T-helper 22 cell (primary cell): Measurements from ENCODE around the gene BRD8.
"Not testable (repeated sequence)": the region's sequence is repeated elsewhere in the genome, so short reads cannot be mapped to it uniquely, and the experiment has no call there.

ENCODE experiments used
- DNase-seq: peaks from one replicate; pipeline ENCODE4 v3.0.0-alpha.2; 2020; ENCODE audit warnings: low read depth

BRD8 gene, protein sequence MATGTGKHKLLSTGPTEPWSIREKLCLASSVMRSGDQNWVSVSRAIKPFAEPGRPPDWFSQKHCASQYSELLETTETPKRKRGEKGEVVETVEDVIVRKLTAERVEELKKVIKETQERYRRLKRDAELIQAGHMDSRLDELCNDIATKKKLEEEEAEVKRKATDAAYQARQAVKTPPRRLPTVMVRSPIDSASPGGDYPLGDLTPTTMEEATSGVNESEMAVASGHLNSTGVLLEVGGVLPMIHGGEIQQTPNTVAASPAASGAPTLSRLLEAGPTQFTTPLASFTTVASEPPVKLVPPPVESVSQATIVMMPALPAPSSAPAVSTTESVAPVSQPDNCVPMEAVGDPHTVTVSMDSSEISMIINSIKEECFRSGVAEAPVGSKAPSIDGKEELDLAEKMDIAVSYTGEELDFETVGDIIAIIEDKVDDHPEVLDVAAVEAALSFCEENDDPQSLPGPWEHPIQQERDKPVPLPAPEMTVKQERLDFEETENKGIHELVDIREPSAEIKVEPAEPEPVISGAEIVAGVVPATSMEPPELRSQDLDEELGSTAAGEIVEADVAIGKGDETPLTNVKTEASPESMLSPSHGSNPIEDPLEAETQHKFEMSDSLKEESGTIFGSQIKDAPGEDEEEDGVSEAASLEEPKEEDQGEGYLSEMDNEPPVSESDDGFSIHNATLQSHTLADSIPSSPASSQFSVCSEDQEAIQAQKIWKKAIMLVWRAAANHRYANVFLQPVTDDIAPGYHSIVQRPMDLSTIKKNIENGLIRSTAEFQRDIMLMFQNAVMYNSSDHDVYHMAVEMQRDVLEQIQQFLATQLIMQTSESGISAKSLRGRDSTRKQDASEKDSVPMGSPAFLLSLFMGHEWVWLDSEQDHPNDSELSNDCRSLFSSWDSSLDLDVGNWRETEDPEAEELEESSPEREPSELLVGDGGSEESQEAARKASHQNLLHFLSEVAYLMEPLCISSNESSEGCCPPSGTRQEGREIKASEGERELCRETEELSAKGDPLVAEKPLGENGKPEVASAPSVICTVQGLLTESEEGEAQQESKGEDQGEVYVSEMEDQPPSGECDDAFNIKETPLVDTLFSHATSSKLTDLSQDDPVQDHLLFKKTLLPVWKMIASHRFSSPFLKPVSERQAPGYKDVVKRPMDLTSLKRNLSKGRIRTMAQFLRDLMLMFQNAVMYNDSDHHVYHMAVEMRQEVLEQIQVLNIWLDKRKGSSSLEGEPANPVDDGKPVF

DNA sequence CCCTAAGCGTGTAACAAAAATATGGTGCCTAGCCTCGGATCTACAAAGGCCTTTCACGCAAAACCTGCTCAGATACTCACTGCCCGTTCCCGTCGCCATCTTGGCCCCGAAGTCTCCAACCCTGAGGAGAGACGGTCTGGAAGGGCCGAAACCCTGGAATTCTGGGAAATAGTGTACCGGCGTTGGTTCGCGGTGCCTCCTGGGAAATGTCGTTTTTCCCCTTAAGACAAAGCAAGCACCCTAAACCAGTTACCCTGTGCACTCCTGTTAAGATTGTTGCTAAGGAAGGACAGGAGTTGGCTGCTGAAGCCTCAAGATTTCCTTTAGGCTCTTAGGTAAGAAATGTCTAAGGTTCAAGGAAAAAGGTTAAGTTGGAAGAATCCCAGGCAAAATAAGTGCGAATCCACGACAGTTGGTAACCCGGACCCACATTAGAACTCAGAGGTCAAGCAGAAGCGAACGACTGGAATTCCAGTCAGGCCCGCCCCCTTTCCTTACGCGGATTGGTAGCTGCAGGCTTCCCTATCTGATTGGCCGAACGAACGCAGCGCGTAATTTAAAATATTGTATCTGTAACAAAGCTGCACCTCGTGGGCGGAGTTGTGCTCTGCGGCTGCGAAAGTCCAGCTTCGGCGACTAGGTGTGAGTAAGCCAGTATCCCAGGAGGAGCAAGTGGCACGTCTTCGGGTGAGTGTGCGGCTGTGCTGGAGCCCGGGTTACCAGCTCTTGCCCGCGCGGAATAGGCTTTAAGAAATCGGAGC is at the start of gene BRD8, which contains the start of gene KIF20A:
Gene BRD8 (minus strand): TSS at position 115 of the 761 bp plus-strand sequence. CDS start 16 bp downstream, at position 99.
Gene KIF20A (plus strand): TSS at position 597 of the 761 bp plus-strand sequence. CDS start 569 bp downstream, outside the sequence.
- DNase-seq = peak; percentile 81

DNA sequence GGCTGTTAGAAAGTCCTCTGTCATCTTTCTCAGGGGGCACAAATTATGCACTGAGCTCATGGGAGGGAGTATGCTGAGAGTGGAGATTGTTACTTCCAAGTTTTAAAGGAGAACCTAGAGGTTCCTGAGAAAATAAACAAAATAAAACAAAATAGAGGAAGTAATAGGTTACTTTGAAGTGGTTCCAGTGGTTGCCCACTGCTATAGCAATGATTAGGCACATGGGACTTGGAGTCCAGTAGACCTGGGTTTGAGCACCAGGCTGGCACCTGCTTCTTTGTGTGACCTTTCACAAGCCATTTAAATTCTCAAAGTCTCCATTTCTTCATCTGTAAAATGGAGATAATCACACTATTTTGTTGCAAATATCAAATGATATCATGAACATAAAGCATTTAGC is 48.5 kb upstream of the BRD8 start:
- DNase-seq = no peak

DNA sequence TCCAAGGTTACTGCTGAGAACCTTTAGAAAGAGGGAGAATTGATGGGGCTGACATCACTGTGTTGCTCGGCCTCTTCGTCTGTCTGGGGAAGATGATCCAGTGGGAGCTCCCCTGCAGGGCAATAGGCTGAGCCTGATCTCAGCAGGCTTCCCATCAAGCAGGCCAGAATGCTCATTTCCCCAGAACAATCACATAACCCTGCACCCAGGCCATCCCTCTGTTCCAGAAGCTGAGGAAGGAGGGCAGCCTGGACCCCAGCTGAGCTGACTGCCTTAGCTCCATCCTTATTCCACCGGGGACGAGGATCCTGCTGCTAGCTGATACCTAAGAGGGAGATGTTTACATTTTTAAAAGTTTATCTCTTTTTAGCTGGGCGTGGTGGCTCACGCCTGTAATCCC is 46.3 kb upstream of the BRD8 start:
- DNase-seq = no peak

DNA sequence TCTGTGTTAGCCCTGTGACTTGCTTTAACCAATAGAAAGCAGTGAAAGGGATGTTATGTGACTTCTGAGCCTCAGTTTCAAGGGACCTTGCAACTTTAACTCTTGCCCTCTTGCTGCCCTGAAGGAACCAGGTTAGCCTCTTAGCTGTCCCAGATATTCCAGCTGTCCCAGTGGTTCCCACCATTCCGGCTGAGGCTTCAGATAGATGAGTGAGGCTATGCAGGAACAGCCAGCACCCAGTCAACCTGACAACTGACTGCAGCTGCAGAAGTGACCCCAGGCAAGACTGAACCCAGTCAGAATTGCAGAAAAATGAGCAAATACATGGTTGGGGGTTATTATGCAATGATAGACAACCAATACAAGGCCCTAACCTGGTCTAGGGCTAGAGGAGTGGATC is 45.1 kb upstream of the BRD8 start:
- DNase-seq = no peak

DNA sequence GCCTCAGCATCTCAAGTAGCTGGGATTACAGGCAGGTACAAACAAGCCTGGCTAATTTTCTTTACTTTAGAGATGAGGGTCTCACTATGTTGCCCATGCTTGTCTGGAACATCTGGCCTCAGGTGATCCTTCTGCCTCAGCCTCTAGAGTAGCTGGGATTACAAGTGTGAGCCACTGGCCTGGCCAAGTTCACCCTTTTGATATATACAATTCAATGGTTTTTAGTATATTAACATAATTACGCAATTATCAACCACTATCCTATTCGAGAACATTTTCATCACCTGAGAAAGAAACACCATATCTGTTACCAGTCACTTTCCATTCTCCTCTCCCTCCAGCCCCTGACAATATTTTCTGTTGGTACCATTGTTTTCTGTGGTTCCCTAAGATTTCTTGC is 38.4 kb upstream of the BRD8 start:
- DNase-seq = no peak

DNA sequence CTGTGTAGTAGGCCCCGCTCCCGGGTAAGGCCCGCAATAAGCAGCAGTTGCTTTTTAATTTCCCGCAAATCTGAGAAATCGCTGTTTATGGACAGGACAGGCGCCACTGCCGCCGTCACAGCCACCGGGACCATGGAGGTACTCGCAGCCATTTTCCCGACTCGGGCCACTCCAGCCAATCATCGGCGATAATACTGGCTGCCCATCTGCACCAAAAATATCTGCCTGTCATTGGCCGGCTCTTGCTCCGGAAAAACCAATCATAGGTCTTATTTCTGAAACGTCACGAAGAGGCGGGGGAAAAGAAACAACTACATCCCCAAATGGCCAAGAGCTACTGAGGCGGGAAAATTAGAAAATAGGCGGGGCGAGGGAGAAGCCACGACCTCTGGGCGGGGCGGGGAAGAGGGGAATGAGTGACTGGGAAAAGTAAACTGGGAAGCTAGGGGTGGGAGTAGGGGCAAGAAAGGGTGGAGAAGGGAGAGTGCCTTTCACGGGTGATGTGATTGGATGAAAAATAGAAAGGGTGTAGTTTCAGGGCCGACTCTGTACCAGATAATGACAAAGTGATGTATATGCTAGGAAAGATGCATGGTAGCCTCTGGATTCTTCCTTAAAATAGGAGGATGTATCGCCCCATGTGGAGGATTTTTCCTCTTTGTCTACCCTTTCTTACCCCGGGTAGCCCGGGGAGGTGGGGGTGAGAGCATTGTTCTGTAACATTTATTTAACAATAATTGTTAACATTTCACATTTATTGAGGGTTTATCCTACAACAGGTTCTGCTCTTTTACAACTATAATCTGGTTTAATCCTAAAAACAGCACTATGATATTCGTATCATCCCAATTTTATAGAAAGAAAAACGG is 35.0 kb upstream of the BRD8 start, which contains the start of gene CDC23:
Gene CDC23 (minus strand): TSS at position 163 of the 869 bp plus-strand sequence. CDS start 11 bp downstream, at position 152.
- peak; percentile 87 for DNase-seq

DNA sequence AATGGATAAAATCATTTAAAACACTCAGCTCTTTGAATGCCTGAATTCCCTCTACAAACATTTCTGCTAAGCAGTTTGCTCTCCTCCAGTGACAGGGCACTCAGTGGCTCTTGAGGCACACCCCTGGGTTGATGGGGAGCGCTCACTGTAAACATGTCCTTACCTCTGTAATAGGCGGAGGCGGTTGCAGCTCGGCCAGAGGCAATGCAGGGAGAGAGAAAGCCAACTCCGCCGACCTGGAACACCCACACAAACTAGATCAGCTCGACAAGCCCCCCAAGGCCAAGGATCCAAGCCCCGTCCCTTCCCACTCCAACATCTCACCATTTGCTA is 34.4 kb upstream of the BRD8 start:
- peak; percentile 3 for DNase-seq

DNA sequence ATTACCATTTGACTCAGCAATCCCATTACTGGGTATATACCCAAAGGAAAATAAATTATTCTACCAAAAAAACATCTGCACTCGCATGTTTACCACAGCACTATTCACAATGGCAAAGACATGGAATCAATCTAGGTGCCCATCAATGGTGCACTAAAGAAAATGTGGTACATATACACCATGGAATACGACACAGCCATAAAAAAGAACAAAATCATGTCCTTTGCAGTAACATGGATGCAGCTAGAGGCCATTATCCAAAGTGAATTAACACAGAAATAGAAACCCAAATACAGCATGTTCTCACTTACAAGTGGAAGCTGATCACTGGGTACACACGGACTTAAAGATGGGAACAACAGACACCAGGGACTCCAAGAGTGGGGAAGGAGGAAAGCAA is 32.6 kb upstream of the BRD8 start:
- DNase-seq = no peak

DNA sequence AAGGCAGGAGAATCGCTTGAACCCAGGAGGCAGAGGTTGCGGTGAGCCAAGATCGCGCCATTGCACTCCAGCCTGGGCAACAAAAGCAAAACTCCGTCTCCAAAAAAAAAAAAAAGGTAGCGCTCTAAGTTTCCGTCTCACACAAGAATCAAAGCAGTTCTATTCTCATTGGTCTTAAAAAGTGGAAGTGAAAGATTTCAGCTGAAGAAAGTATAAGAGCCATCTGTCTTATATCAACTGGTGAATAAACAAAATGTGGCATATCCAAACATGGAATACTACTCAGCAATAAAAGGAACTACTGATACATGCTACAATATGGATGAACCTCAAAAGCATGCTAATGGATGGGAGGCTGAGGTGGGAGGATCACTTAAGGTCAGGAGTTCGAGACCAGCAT is 15.4 kb upstream of the BRD8 start:
- not testable (repeated sequence) for DNase-seq

DNA sequence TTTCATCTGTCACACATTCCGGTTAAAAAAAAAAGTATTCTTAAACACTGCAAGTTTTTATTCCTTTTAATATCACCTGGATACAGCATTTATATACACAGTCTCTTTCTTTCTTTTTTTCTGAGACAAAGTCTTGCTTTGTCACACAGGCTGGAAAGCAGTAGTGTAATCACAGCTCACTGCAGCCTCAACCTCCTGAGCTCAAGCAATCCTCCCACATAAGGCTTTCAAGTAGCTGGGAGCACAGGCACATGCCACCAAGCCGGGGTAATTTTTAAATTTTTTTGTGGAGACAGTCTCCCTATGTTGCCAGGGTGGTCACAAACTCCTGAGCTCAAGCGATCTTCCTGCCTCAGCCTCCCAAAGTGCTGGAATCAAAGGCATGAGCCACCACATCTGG is 14.4 kb upstream of the BRD8 start:
- no peak for DNase-seq

DNA sequence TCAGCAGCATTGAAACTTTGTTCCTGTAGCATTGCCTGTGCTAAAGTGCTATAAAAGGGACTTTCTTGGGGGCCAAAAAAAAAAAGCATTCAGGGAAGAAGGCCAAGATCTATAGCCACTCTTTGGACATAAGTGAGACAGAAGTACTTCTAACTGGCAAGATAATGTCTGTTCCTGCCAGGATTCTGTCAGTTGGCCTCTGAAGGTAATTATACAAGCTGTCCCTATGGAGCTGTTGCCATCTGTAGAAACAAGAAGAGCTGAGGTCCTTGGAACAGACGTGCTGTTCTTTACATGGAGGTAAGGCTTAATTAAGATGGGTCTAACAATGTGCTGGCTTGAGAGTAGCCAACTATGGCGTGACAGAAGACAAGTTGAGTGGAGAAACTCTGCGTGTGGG is 10.2 kb upstream of the BRD8 start:
- no peak for DNase-seq

DNA sequence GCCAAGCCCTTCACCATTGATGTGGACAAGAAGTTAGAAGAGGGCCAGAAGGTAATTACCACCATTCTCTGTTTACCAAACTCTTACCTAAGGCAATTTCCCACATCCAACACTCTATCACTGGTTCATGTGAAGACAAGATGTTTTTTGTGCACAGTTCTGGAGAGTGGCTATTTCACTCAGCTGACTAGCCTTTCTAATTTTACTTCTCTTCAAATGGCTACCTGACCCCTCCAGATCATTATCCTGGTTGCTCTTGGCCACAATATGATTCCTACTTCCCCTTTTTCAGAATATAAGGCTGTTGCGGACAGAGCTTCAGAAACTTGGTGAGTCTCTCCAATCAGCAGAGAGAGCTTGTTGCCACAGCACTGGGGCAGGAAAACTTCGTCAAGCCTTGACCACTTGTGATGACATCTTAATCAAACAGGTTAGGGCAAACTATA is 7.6 kb upstream of the BRD8 start:
- DNase-seq = no peak

DNA sequence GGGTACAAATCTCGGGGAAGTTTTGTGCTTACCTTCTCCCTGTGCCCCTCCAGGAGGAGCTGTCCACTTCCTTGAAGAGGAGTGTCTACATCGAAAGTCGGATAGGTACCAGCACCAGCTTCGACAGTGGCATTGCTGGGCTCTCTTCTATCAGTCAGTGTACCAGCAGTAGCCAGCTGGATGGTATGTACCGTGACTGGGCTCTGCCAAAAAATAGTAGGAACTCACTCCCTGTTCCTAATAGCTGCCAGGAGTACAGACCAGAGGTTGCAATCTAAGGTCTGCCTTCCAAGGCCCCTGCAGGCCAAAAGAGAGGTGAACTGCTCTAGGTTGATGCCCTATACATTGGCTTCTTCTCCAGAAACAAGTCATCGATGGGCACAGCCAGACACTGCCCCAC is 4.4 kb upstream of the BRD8 start:
- no peak for DNase-seq

DNA sequence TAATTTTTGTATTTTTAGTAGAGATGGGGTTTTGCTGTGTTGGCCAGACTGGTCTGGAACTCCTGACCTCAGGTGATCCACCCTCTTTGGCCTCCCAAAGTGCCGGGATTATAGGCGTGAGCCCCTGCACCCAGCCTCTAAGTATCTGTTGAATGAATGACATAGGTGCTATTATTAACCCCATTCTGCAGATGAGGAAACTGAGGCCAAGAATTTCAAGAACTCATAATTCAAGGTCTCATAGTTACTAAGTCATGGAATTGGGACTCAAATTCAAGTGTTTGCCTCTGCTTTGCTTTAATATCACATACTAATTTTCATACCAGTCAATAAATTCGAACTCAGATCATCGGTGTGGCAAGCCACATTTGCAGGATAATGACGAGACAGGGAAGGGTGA is 2.4 kb upstream of the BRD8 start:
- no peak for DNase-seq

DNA sequence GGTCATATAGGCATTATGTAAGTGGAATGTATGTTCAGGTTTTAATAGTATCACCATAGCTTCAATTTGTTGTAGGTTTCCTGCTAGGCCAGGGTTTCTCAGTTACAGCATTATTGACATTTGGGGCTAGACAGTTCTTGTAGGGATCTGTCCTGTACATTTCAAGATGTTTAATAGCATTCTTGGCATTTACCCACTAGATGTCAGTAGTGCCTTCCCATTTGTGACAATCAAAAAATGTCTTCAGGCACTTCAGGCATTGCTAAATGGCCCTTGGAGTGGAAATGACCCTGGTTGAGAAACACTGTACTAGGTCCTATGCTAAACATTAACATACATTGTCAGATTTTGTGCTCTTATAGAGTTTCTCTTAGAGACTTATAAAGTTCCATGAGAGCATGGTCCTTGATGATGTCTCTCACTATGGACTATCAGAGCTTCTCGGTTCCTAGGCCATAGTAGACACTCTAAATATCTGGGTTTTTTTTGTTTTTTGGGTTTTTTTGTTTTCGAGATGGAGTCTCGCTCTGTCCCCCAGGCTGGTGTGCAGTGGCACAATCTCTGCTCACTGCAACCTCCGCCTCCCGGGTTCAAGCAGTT is 1.9 kb upstream of the BRD8 start:
- DNase-seq = no peak

DNA sequence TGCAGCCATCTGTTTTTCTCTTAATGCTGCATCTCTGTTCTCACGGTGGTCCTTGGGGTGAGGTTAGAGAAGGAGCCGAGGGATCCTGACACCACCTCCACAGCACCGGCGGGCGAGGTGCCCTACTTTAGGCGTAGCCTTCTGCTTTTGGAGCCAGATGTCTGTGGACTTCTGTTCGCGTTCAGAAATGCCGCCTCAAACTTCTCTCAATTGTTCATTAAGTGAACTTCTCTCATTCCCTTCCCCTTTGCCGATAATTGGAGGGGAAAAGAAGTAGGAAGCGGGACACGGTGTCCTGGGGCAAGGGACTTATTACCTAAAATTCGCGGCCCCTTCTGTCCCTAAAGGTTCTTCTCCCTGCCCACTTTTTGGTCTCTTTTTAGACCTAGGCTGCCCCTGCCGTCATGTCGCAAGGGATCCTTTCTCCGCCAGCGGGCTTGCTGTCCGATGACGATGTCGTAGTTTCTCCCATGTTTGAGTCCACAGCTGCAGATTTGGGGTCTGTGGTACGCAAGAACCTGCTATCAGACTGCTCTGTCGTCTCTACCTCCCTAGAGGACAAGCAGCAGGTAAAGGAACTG is 937 bp upstream of the BRD8 start:
- DNase-seq = no peak

DNA sequence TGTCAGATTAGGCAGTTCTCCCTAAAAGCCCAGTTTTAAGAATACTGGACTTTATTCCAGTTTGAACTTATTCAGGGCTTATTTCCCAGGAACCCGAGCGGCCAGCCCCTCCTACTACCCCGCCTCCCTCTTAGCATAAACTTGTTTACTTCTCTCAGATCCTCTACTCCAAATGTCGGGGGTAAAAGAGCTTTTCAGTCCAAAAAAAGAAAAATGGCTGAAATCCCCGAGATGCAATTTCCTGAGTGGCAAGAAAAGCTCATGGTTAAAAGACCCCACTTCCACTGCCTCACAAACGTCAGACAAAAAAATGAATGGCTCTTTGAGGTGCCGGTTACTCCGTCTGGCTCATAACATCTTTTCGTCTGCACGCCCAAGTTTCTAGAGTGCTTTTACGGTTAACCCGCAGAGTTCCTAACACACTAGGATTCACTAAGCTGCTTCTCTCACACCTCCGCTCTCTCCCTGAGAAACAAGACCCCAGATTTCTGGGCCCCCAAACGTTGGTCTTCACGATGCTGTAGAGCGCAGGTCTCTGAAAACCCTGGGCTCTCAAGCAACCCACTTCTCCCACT is 402 bp downstream of the BRD8 start:
- DNase-seq = no peak

DNA sequence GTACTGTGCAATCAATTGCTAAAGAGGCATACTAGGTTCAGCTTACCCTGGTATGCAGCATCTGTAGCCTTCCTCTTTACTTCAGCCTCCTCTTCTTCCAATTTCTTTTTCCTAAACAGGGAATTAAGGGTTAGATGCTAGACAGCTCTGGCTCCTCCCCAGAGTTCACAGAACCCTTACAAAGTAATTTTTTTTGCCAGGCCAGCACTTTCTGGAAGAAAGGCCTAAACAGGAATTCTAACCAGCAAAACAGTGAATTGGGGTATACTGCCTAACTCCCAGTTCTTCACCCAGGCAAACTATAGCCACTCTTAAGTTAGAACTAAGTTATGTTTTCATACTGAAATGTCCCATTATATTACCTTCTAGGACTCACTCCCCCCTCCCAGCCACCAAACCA is 8.1 kb downstream of the BRD8 start:
- no peak for DNase-seq

DNA sequence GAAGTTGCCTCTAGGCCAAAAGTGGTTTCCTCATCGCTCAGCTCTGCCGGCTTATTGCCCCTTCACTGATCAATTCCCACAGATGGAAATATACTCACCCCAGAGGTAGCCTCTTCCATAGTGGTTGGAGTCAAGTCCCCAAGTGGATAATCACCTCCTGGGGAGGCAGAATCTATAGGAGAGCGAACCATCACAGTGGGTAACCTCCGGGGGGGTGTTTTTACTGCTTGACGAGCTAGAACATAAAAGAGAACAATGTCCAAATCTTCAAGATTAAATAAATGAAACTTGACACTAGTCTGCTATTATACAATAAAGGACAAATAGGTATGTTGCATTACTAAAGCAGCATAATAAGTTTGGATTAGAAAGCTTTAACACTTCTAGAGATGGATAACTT is 9.3 kb downstream of the BRD8 start:
- no peak for DNase-seq
